ENCODE data around the gene HOPX. TPM values are rescaled to one million over a fixed set of nuclear protein-coding genes. Genes with fewer than 3 reads are reported as not detected.
"Not testable (repeated sequence)": the region's sequence is repeated elsewhere in the genome, so short reads cannot be mapped to it uniquely, and the experiment has no call there.

Gene HOPX
- polyA plus RNA-seq, 2 donors, result 649 to 1,386 TPM

DNA sequence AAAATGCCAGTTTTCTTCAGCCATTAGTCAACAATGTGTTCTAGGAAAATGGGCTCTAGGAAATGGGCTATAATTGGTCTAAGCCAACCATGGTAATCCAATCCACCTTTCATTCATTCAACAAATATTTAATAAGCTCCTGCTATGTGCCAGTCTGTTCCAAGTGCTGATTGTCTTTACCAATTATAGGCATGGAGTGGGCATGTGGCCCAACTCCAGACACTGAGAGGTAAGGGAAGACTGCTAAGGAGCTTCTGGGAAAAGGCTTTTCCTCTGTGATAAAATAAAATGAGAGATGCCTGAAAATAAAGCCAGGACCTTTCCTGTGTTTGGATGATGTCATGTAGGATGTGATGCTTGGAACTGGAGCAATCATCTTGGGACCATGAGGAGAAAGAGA, 43.3 kb downstream of the HOPX start:
- Histone ChIP-seq H3K4me1 (ENCODE audit: control insufficient read depth in 2 of 2, insufficient read depth in 2 of 2, low read length in 1 of 2) (peaks cover 0 to 2% of the 10 kb centered on the region in 2 donors), H3K36me3 (ENCODE audit: control insufficient read depth in 2 of 2, insufficient read depth in 2 of 2, low read length in 1 of 2) (no peaks in the 10 kb centered on the region), H3K9me3 (ENCODE audit: control insufficient read depth in 2 of 2, insufficient read depth in 1 of 2, low read depth in 1 of 2, low read length in 1 of 2) (no peaks in the 10 kb centered on the region), H3K27ac (ENCODE audit: low read depth in 2 of 2, low read length in 1 of 2) (peak overlapping the region; percentile 36), H3K4me3 (ENCODE audit: low read depth in 1 of 2, low read length in 2 of 2) (no peak overlapping the region), H3K27me3 (ENCODE audit: control insufficient read depth in 1 of 2, insufficient read depth in 2 of 2, low read length in 2 of 2) (no peaks in the 10 kb centered on the region)

DNA sequence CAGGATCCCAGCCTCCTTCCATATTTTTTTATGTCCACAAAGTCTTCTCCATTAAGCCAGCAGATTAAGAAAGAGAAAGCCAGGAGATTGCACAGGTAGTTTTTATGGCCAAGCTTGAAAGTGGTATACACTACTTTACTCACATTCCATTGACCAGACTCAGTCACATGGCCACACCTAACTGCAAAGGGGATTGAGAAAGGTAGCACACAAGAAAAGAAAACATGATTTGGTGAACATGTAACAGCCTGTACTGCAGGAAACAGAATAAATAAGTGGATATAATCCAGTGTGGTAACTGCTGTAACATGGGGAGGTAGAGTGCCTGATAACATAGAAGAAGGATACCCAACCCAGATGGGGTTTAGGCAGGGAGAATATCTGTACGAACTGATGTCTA, 43.9 kb downstream of the HOPX start:
- Histone ChIP-seq H3K36me3 (ENCODE audit: control insufficient read depth in 2 of 2, insufficient read depth in 2 of 2, low read length in 1 of 2) (no peaks in the 10 kb centered on the region), H3K9me3 (ENCODE audit: control insufficient read depth in 2 of 2, insufficient read depth in 1 of 2, low read depth in 1 of 2, low read length in 1 of 2) (no peaks in the 10 kb centered on the region), H3K27me3 (ENCODE audit: control insufficient read depth in 1 of 2, insufficient read depth in 2 of 2, low read length in 2 of 2) (no peaks in the 10 kb centered on the region), H3K27ac (ENCODE audit: low read depth in 2 of 2, low read length in 1 of 2) (peak overlapping the region in 1 of 2 donors; percentile 36), H3K4me3 (ENCODE audit: low read depth in 1 of 2, low read length in 2 of 2) (no peak overlapping the region), H3K4me1 (ENCODE audit: control insufficient read depth in 2 of 2, insufficient read depth in 2 of 2, low read length in 1 of 2) (peaks cover 0 to 2% of the 10 kb centered on the region in 2 donors)
- WGBS, 2 donors, result 52 to 63% methylated on average over 1 of the region's 1 CpG

DNA sequence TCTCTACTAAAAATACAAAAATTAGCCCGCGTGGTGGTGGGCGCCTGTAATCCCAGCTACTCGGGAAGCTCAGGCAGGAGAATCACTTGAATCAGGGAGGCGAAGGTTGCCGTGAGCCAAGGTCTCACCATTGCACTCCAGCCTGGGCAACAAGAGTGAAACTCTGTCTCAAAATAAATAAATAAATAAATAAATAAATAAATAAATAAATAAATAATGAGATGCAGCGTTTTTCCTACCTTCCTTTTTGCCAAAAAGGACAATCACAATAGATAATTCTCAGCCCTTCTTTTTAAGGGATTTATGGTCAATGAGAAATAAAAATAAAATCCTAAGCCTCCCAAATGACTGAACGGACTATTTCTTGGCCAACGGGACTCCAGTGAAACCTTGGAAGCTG, 46.1 kb downstream of the HOPX start:
- not testable (repeated sequence) for H3K9me3 ChIP-seq (ENCODE audit: control insufficient read depth in 2 of 2, insufficient read depth in 1 of 2, low read depth in 1 of 2, low read length in 1 of 2); H3K27me3 ChIP-seq (ENCODE audit: control insufficient read depth in 1 of 2, insufficient read depth in 2 of 2, low read length in 2 of 2); H3K36me3 ChIP-seq (ENCODE audit: control insufficient read depth in 2 of 2, insufficient read depth in 2 of 2, low read length in 1 of 2); H3K4me1 ChIP-seq (ENCODE audit: control insufficient read depth in 2 of 2, insufficient read depth in 2 of 2, low read length in 1 of 2); H3K27ac ChIP-seq (ENCODE audit: low read depth in 2 of 2, low read length in 1 of 2); H3K4me3 ChIP-seq (ENCODE audit: low read depth in 1 of 2, low read length in 2 of 2)
- 95 to 97% methylated on average over 9 of the region's 9 CpGs for WGBS, 2 donors

DNA sequence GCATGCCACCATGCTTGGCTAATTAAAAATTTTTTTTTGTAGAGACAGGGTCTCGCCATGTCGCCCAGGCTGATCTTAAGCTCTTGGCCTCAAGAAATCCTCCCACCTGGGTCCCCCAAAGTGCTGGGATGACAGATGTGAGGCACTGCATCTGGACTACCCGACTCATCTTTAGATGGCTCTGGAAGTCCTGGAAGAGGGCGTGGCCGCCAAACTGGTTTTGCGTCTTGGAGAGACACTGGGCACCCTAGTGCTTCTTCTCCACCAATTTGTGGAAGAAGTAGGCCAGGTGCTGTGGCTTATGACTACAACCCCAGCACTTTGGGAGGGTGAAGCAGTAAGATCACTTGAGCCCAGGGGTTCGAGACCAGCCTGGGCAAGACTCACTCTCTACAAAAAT, 47.6 kb downstream of the HOPX start:
- Histone ChIP-seq H3K27me3 (ENCODE audit: control insufficient read depth in 1 of 2, insufficient read depth in 2 of 2, low read length in 2 of 2) (no peaks in the 10 kb centered on the region), H3K4me3 (ENCODE audit: low read depth in 1 of 2, low read length in 2 of 2) (no peak overlapping the region), H3K4me1 (ENCODE audit: control insufficient read depth in 2 of 2, insufficient read depth in 2 of 2, low read length in 1 of 2) (peaks cover 0 to 2% of the 10 kb centered on the region in 2 donors), H3K9me3 (ENCODE audit: control insufficient read depth in 2 of 2, insufficient read depth in 1 of 2, low read depth in 1 of 2, low read length in 1 of 2) (no peaks in the 10 kb centered on the region), H3K27ac (ENCODE audit: low read depth in 2 of 2, low read length in 1 of 2) (no peak overlapping the region), H3K36me3 (ENCODE audit: control insufficient read depth in 2 of 2, insufficient read depth in 2 of 2, low read length in 1 of 2) (no peaks in the 10 kb centered on the region)
- 76 to 84% methylated on average over 7 of the region's 7 CpGs for WGBS, 2 donors

GRCh38 chr4:56630876-56631666, 50.0 kb downstream of the HOPX start:
- 29 to 37% methylated on average over 5 of the region's 5 CpGs for WGBS, 2 donors
- no peaks in the 10 kb centered on the region for H3K4me1 ChIP-seq (ENCODE audit: control insufficient read depth in 2 of 2, insufficient read depth in 2 of 2, low read length in 1 of 2)

DNA sequence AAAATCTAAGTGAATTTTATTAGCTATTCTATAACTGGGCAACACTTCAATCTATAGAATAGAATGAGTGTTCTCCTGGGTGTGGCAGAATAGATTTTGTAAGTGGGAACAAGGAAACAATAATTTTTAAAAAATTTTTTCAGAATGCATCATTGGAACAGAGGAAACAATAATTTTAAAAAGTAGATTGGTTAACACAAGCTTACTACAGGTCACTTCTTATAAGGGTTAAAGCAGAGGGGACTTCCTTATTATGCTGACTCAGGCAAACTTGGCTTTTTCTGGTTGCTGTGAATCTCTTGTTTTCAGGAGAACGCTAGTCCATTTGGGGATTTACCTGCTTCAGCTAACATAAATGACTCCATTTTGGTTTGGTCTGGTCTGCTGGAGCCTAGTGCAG, 52.5 kb downstream of the HOPX start:
- WGBS, 2 donors, result 55 to 65% methylated on average over 1 of the region's 1 CpG
- Histone ChIP-seq H3K9me3 (ENCODE audit: control insufficient read depth in 2 of 2, insufficient read depth in 1 of 2, low read depth in 1 of 2, low read length in 1 of 2) (peaks cover 0 to 1% of the 10 kb centered on the region in 2 donors), H3K4me3 (ENCODE audit: low read depth in 1 of 2, low read length in 2 of 2) (no peak overlapping the region), H3K27ac (ENCODE audit: low read depth in 2 of 2, low read length in 1 of 2) (no peak overlapping the region), H3K4me1 (ENCODE audit: control insufficient read depth in 2 of 2, insufficient read depth in 2 of 2, low read length in 1 of 2) (no peaks in the 10 kb centered on the region), H3K36me3 (ENCODE audit: control insufficient read depth in 2 of 2, insufficient read depth in 2 of 2, low read length in 1 of 2) (no peaks in the 10 kb centered on the region), H3K27me3 (ENCODE audit: control insufficient read depth in 1 of 2, insufficient read depth in 2 of 2, low read length in 2 of 2) (no peaks in the 10 kb centered on the region)

More at GRCh38 chr4:56630876-56631666, 50.0 kb downstream of the HOPX start:
- Histone ChIP-seq H3K27ac (ENCODE audit: low read depth in 2 of 2, low read length in 1 of 2) (peak overlapping the region; percentile 34 to 60), H3K4me3 (ENCODE audit: low read depth in 1 of 2, low read length in 2 of 2) (no peak overlapping the region), H3K36me3 (ENCODE audit: control insufficient read depth in 2 of 2, insufficient read depth in 2 of 2, low read length in 1 of 2) (no peaks in the 10 kb centered on the region), H3K9me3 (ENCODE audit: control insufficient read depth in 2 of 2, insufficient read depth in 1 of 2, low read depth in 1 of 2, low read length in 1 of 2) (peaks cover 0 to 1% of the 10 kb centered on the region in 2 donors), H3K27me3 (ENCODE audit: control insufficient read depth in 1 of 2, insufficient read depth in 2 of 2, low read length in 2 of 2) (no peaks in the 10 kb centered on the region)

- H3K27ac ChIP-seq (ENCODE audit: low read depth in 2 of 2, low read length in 1 of 2), result no peak overlapping the region
- 46 to 66% methylated on average over 2 of the region's 2 CpGs for WGBS, 2 donors
Observed at GRCh38 chr4:56627985-56628384, 53.1 kb downstream of the HOPX start.

DNA sequence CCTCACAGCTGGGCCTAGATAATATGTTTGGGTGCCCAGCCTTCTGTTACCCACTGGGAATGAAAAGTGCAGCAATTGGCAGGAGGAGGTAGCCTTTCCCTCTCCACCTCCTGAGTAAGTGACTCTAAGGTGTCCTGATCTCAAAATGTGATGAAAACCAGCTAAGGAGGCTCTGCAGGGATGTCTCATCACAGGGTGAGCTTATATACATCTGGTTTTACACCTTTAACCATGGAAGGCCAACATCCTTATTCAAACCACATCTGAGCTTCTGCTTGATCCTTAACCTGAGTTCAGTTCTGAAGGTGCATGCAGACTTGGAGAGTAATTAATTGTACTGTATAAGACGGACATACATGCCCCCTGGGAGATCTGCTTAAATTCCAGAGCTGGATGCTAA, 53.7 kb downstream of the HOPX start:
- Histone ChIP-seq H3K27ac (ENCODE audit: low read depth in 2 of 2, low read length in 1 of 2) (peak overlapping the region in 1 of 2 donors; percentile 13), H3K9me3 (ENCODE audit: control insufficient read depth in 2 of 2, insufficient read depth in 1 of 2, low read depth in 1 of 2, low read length in 1 of 2) (peaks cover 0 to 1% of the 10 kb centered on the region in 2 donors), H3K36me3 (ENCODE audit: control insufficient read depth in 2 of 2, insufficient read depth in 2 of 2, low read length in 1 of 2) (no peaks in the 10 kb centered on the region), H3K27me3 (ENCODE audit: control insufficient read depth in 1 of 2, insufficient read depth in 2 of 2, low read length in 2 of 2) (no peaks in the 10 kb centered on the region), H3K4me1 (ENCODE audit: control insufficient read depth in 2 of 2, insufficient read depth in 2 of 2, low read length in 1 of 2) (no peaks in the 10 kb centered on the region), H3K4me3 (ENCODE audit: low read depth in 1 of 2, low read length in 2 of 2) (no peak overlapping the region)
- WGBS, 2 donors, result 63 to 73% methylated on average over 1 of the region's 1 CpG

More at GRCh38 chr4:56627985-56628384, 53.1 kb downstream of the HOPX start:
- Histone ChIP-seq H3K4me3 (ENCODE audit: low read depth in 1 of 2, low read length in 2 of 2) (no peak overlapping the region), H3K36me3 (ENCODE audit: control insufficient read depth in 2 of 2, insufficient read depth in 2 of 2, low read length in 1 of 2) (no peaks in the 10 kb centered on the region), H3K27me3 (ENCODE audit: control insufficient read depth in 1 of 2, insufficient read depth in 2 of 2, low read length in 2 of 2) (no peaks in the 10 kb centered on the region), H3K9me3 (ENCODE audit: control insufficient read depth in 2 of 2, insufficient read depth in 1 of 2, low read depth in 1 of 2, low read length in 1 of 2) (peaks cover 0 to 1% of the 10 kb centered on the region in 2 donors), H3K4me1 (ENCODE audit: control insufficient read depth in 2 of 2, insufficient read depth in 2 of 2, low read length in 1 of 2) (no peaks in the 10 kb centered on the region)

DNA sequence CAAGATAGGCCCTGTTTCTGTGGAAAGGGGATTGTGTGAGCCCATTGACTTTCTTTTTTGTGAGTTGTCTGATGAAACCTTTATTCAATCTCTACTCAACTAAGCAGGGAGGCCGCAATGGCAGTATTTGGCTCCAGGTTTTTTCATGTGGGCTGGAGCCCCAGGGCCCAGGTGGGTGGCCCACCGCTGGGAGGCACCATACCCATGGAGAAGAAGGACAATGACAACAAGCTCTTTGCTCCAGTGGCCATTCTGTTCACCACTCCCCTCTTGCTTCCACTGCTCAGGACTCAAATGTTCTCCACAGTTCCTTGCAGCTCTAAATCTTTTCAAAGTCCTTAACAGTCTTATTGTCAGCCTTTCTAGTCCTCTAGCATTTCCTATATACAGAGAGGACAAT, 54.1 kb downstream of the HOPX start:
- no peaks in the 10 kb centered on the region for H3K27me3 ChIP-seq (ENCODE audit: control insufficient read depth in 1 of 2, insufficient read depth in 2 of 2, low read length in 2 of 2)
- H3K27ac ChIP-seq (ENCODE audit: low read depth in 2 of 2, low read length in 1 of 2), result no peak overlapping the region
- peaks cover 0 to 1% of the 10 kb centered on the region in 2 donors for H3K9me3 ChIP-seq (ENCODE audit: control insufficient read depth in 2 of 2, insufficient read depth in 1 of 2, low read depth in 1 of 2, low read length in 1 of 2)
- no peaks in the 10 kb centered on the region for H3K36me3 ChIP-seq (ENCODE audit: control insufficient read depth in 2 of 2, insufficient read depth in 2 of 2, low read length in 1 of 2)
- 97% methylated on average over 2 of the region's 2 CpGs for WGBS, 2 donors
- no peaks in the 10 kb centered on the region for H3K4me1 ChIP-seq (ENCODE audit: control insufficient read depth in 2 of 2, insufficient read depth in 2 of 2, low read length in 1 of 2)
- no peak overlapping the region for H3K4me3 ChIP-seq (ENCODE audit: low read depth in 1 of 2, low read length in 2 of 2)

DNA sequence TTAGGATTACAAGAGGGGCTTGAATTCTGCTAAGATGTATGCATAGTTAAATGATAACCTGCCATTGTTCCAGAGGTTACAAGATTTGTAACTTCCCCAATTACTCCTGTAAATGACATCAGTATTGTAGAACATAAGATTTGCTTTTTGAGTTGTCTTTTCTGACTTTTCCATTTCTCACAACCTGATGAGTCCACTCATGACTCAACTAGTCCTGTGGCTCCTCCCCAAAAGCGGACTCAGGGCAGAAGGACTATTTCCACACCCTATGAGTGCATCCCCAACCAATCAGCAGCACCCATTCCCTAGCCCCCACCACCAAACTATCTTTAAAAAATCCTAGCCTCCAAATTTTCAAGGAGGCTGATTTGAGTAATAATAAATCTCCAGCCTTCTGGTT, 54.7 kb downstream of the HOPX start:
- Histone ChIP-seq H3K9me3 (ENCODE audit: control insufficient read depth in 2 of 2, insufficient read depth in 1 of 2, low read depth in 1 of 2, low read length in 1 of 2) (peaks cover 0 to 1% of the 10 kb centered on the region in 2 donors), H3K36me3 (ENCODE audit: control insufficient read depth in 2 of 2, insufficient read depth in 2 of 2, low read length in 1 of 2) (no peaks in the 10 kb centered on the region), H3K27ac (ENCODE audit: low read depth in 2 of 2, low read length in 1 of 2) (no peak overlapping the region), H3K4me1 (ENCODE audit: control insufficient read depth in 2 of 2, insufficient read depth in 2 of 2, low read length in 1 of 2) (no peaks in the 10 kb centered on the region), H3K4me3 (ENCODE audit: low read depth in 1 of 2, low read length in 2 of 2) (no peak overlapping the region), H3K27me3 (ENCODE audit: control insufficient read depth in 1 of 2, insufficient read depth in 2 of 2, low read length in 2 of 2) (no peaks in the 10 kb centered on the region)
- 75 to 78% methylated on average over 1 of the region's 1 CpG for WGBS, 2 donors
